ENCODE results near the gene HLX. TPM values are rescaled to one million over a fixed set of nuclear protein-coding genes. Genes with fewer than 3 reads are reported as not detected.
A peak's percentile ranks its signal among the peaks of the same experiment; 100 is the strongest.

The HLX gene
- total and polyA plus RNA-seq, 11 donors, result 3.3 to 14.8 (median 6.7) TPM

GRCh38 chr1:220895412-220895946, 16.2 kb downstream of the HLX start:
- no peak for TF ChIP-seq POLR2A (IDR thresholded peaks at IDR 0.05)
- TF ChIP-seq CTCF (IDR thresholded peaks at IDR 0.05), result no peak
- peaks cover 44 to 69% (median 61%) of the 10 kb centered on the region in 9 donors for H3K27me3 ChIP-seq
- intact Hi-C loops (cut with DNase I), result no loop called here
- ATAC-seq (no peak), DNase-seq (no peak)
- H3K27ac ChIP-seq, result no peak overlapping the region
- H3K4me1 ChIP-seq, result peaks cover 0 to 34% (median 3%) of the 10 kb centered on the region in 12 donors
- H3K4me3 ChIP-seq, result no peak overlapping the region
- H3K9me3 ChIP-seq, result no peaks in the 10 kb centered on the region
- no peaks in the 10 kb centered on the region for H3K36me3 ChIP-seq
- WGBS, 4 donors, result 37 to 47% (median 42%) methylated on average over 30 to 35 of the region's 35 CpGs

GRCh38 chr1:220896092-220896491, 16.8 kb downstream of the HLX start:
- Histone ChIP-seq H3K4me1 (peaks cover 0 to 32% (median 3%) of the 10 kb centered on the region in 12 donors), H3K27ac (no peak overlapping the region), H3K36me3 (no peaks in the 10 kb centered on the region), H3K4me3 (no peak overlapping the region), H3K9me3 (no peaks in the 10 kb centered on the region), H3K27me3 (peaks cover 37 to 67% (median 54%) of the 10 kb centered on the region in 9 donors)
- intact Hi-C loops (cut with DNase I), result no loop called here
- WGBS, 4 donors, result 39 to 49% (median 42%) methylated on average over 12 of the region's 12 CpGs
- peak in 1 of 5 donors; percentile 28 for DNase-seq
- TF ChIP-seq POLR2A (IDR thresholded peaks at IDR 0.05) (no peak), CTCF (IDR thresholded peaks at IDR 0.05) (no peak)
- ATAC-seq, result no peak

- intact Hi-C loops (cut with DNase I), result loop anchor here in 9 of 10 donors (10.0 kb wide), 5 partner anchors 94 to 534 kb away; no protein-coding TSS in a partner anchor
- no peak for TF ChIP-seq CTCF (IDR thresholded peaks at IDR 0.05)
- TF ChIP-seq POLR2A (IDR thresholded peaks at IDR 0.05), result no peak
- Histone ChIP-seq H3K27ac (no peak overlapping the region), H3K9me3 (no peaks in the 10 kb centered on the region), H3K4me1 (peaks cover 0 to 6% (median 0%) of the 10 kb centered on the region in 12 donors), H3K36me3 (no peaks in the 10 kb centered on the region), H3K4me3 (no peak overlapping the region), H3K27me3 (peaks cover 0 to 20% (median 8%) of the 10 kb centered on the region in 9 donors)
- ATAC-seq (no peak), DNase-seq (no peak)
- WGBS, 4 donors, result 87 to 92% (median 91%) methylated on average over 3 of the region's 3 CpGs
These were observed 21.6 kb downstream of the HLX start for GRCh38 chr1:220900842-220901241.

GRCh38 chr1:220901881-220902280, 22.6 kb downstream of the HLX start:
- Histone ChIP-seq H3K4me3 (no peak overlapping the region), H3K27ac (no peak overlapping the region), H3K4me1 (peaks cover 0 to 6% (median 0%) of the 10 kb centered on the region in 12 donors), H3K36me3 (no peaks in the 10 kb centered on the region), H3K27me3 (peaks cover 0 to 10% (median 0%) of the 10 kb centered on the region in 9 donors), H3K9me3 (no peaks in the 10 kb centered on the region)
- WGBS, 4 donors, result 75 to 83% (median 80%) methylated on average over 2 of the region's 2 CpGs
- DNase-seq, result no peak
- ATAC-seq, result no peak
- TF ChIP-seq POLR2A (IDR thresholded peaks at IDR 0.05), result no peak
- no peak for TF ChIP-seq CTCF (IDR thresholded peaks at IDR 0.05)
- intact Hi-C loops (cut with DNase I), result loop anchor here in 9 of 10 donors (10.0 kb wide), 5 partner anchors 93 to 533 kb away; no protein-coding TSS in a partner anchor
